GM18517 (cell line): Measurements from ENCODE around the gene GRIA1.

ENCODE experiments used
- ATAC-seq: cut with Tn5 transposase; IDR thresholded peaks from one replicate; pipeline ENCODE4 v1.9.1; 2021; ENCODE audit warnings: mild to moderate bottlenecking, moderate library complexity; ENCODE audit not compliant: unreplicated experiment

The GRIA1 gene

DNA sequence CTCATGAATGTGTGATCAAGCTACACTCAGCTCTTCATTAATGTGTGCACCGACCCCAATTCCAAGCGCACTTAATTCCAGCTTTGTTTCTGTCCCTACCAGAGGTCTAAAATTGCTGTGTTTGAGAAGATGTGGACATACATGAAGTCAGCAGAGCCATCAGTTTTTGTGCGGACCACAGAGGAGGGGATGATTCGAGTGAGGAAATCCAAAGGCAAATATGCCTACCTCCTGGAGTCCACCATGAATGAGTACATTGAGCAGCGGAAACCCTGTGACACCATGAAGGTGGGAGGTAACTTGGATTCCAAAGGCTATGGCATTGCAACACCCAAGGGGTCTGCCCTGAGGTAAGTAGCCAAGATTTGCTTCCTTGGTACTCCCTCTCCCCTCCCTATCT lies 279.6 kb downstream of the GRIA1 start:
- no peak for ATAC-seq

DNA sequence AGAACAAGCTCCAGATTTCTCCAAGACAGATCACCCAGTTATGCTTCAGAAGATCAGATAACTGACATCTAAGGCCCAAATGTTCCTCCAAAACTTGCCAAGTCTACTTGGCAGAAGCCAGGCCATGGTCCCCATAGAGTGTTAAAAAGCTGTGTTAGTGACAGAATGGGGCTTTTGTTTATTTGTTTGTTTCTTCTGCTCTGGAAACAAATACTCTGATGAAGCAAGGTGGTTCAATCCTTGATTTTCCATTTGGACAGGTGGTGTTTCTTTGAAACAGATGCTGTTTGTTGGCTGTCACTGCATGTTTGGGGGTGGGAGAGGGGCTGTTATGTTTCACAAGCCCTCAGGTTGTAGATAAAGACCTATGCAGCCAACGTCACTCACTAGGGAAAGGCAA lies 284.2 kb downstream of the GRIA1 start:
- no peak for ATAC-seq

DNA sequence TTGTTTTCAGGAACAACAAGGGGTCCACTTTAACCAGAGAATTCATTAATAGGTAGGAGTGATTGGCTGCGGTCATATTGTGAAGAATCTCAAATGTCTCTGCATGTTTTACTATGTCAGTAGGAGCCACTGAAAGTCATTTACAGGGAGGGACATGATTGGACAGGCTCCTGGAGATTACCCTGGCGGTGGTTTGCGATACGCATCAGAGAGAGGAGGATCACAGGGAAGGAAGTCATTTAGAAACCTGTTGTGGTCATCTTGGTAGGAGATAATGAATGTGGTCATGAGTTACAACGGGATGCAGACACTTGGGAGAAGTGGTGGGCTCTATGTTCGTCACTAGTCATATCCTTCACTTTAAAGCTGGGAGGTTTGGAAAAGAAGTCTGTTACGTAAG lies 285.5 kb downstream of the GRIA1 start:
- ATAC-seq, result no peak

GRCh38 chr5:153777681-153778581 lies 287.5 kb downstream of the GRIA1 start:
- no peak for ATAC-seq

- ATAC-seq, result no peak
Measured at GRCh38 chr5:153779836-153780235, 289.4 kb downstream of the GRIA1 start.

- no peak for ATAC-seq
Measured at GRCh38 chr5:153780876-153781705, 290.6 kb downstream of the GRIA1 start.

DNA sequence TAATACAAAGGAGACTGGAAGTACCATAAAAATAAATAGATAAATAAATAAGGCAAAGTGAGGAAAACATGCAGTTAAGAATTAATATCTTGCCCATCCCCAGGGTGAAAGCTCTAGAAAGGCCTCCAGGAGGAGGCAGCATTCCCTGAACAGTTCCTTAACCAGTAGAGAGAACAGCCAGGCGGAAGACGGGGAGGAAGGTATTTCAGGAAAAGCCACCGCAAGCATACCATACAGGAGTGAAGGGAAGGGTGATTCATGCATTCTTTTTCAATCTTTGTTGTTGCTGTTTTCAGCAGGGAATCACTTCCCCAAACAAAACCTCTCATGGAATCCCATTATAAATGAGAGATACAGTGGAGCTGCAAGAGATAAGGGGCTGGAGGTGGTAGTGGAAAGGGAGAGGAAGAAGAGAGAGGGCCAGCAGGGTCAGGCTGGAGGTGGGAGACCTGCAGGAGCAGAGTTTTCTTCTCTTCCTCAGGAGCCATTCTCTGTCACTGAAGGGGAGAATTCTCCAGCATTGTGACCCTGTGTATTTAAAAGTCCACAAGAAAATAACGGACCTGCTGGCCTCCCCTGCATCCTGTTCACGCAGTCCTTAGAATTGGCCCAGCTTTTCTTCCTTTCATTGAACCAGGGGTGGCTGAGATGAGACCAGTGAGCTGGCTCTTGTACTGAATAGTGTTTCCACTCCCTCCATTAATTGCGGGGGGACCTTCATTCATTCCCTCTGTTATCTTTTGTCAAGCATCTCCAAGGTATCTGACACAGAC lies 292.3 kb downstream of the GRIA1 start:
- ATAC-seq, result no peak

GRCh38 chr5:153783362-153783658 lies 292.8 kb downstream of the GRIA1 start:
- ATAC-seq, result no peak

DNA sequence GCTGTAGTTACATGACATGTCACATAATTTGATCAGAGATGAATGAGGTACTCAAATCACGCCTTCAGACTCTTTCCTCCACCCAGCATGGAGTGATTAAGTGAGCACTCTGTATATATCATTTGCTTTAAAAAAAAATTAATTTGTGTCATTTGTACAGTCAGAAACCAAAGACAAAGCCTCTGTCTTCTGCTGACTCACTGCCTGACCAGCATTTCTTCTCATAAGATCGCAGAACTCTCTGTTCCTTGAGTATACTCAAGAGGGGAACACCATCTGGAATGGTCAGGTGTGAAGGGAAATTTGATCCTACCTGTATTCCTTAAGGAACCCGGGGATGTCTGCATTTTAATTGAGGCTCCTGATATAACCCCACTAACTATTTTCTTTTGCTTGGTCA lies 293.8 kb downstream of the GRIA1 start:
- no peak for ATAC-seq

DNA sequence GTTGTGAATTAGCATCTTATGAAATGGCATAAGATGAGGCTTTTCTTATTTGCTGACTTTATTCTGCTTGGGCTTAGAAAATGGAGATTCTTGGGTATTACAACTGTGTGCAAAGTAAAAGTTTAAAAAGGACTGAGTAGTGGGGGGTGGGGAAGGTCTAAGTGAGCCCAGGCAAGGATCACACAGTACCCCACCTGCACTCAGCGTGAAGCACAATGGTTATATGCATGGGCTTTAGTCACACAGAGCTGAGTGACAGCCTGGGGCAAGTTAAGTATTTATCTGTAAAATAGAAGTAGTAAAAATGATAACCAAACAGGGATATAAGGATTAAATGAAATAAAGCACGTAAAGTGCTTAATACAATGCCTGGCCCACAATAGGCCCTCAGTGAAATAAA lies 300.9 kb downstream of the GRIA1 start:
- ATAC-seq, result no peak

- ATAC-seq, result no peak
Measured at GRCh38 chr5:153792305-153792704, 301.8 kb downstream of the GRIA1 start.

GRCh38 chr5:153793699-153794098 lies 303.2 kb downstream of the GRIA1 start:
- ATAC-seq, result no peak

GRCh38 chr5:153794327-153794726 lies 303.9 kb downstream of the GRIA1 start:
- ATAC-seq, result no peak

DNA sequence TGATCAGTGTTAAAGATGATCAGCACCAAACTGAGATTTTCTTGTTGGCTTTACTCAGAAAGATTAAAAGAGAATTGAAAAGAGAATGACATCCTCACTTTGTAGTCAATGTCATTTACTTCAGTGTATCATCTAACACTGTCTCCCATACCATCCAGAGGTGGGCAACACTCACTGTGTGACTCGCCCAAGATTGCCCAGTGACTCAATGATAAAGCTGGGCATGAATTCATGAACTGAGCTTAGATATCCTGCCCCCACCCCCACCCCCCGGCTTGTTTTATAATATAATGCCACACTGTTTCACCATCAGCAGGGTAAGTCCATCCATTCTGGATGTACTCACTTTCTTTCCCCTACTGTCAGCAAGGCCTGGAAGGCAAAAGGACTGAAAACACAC lies 306.1 kb downstream of the GRIA1 start:
- ATAC-seq, result no peak

DNA sequence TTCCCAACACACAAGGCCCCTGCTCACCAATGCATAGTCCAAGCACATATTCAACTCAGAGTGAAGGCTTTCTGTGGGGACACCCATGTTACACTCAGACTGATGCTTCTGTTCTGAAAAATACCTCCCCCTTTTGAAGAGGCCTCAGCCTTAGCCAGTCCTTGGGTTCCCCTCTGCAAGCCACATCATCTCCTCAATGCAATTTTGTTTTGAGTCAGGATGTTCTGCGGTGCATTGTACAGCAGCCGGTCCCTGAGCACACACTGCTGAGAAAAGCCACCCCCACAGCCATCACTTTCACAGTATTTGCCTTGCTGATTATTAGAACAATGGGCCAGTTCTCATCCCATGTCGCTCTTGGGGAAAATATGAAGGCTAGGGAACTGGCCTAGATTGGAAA lies 307.0 kb downstream of the GRIA1 start:
- ATAC-seq, result no peak

DNA sequence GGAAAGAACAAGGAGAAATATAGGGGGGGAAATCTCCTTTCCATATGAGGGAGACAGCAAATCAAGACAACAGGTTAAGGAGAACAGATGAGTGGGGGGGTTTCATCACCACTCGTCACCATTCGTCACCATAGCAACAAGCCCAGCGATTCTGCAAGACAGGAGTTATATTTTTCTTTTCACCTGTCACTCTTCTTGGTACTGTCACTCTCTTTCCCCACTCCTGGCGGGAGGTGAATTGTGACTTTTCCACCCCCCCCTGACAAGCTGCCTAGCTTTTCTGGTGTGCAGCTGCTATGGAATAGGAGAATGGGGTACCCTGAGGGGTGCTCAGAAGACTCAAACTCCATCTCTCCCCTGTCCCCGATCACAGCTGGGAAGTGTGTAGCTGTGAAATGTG lies 308.4 kb downstream of the GRIA1 start:
- ATAC-seq, result no peak

- ATAC-seq, result no peak
Measured at GRCh38 chr5:153799466-153799865, 309.0 kb downstream of the GRIA1 start.

DNA sequence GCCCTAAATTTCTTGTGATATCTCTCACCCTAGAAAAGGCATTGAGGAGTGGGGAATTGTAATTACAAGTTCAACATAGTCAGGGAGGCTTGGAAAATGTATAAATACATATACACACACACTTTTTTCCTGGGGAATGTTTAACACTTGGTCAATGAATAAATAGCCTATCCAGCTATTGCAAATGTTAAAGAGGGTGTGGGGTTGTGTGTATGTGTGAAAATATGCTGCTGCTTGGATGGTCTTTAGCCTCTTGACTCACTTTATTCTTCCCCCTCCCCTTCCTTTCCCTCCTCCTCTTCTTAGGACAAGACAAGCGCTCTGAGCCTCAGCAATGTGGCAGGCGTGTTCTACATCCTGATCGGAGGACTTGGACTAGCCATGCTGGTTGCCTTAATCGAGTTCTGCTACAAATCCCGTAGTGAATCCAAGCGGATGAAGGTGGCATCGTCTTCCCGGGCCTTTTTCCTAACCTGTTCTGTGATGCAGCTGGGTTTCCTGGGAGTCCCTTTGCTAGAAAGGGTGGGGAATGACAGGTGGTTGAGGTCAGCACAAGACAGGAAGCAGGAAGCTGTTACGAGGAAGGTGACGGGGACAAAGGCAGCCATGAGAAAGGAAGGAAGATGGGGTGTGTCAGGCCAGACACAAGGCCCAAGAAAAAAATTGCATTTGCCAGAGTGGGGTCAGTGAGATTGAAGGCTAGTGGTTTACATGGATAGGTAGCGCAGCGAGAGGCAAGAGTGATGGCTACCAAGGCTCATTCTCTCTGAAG lies 311.8 kb downstream of the GRIA1 start:
- no peak for ATAC-seq

GRCh38 chr5:153807801-153808200 lies 317.3 kb downstream of the GRIA1 start:
- no peak for ATAC-seq

DNA sequence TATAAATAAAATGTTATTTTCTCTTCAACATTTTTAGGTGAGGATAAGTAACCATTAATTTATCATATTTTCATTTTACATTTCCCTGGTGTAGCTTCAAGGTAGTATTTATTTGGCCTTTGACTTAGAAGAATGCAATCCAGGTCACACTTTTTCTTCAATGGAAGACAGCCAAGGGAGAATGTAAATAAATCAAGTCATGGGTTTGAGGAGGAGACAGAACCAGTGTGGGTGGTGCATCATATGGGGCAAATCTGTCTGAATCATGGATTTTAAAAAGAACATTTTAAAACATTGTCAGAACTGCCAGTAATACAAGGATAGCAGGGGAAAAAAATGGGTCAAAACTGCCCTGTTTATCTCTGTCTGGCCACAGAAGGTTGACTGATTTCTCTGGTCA lies 318.7 kb downstream of the GRIA1 start:
- no peak for ATAC-seq

- ATAC-seq, result no peak
Measured at GRCh38 chr5:153813901-153814300, 323.4 kb downstream of the GRIA1 start.
